GM19240 (cell line): ENCODE measurements around the gene FOXP3.
A peak's percentile ranks its signal among the peaks of the same experiment; 100 is the strongest.

Source experiments
- DNase-seq: peaks from one replicate; pipeline ENCODE4 v3.0.0; 2011; ENCODE audit warnings: low spot score; ENCODE audit not compliant: insufficient read length

The FOXP3 gene

DNA sequence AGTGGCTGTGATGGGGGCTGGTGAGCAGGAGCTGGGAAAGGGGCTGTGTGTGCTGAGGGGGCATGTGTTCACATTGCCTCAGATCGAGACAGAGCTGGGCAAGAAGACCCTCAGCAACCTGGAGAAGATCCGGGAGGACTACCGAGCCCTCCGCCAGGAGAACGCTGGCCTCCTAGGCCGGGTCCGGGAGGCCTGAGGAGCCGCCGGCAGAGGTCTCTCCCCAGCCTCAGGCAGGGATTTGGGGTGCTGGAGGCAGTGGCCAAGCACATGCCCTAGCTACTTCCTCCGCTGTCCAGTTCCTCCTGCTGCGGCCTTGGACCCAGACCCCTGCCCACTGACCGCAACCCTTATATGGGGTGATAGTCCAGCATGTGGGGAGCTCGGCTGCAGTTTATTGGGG is 14.4 kb downstream of the FOXP3 start:
- DNase-seq = no peak

DNA sequence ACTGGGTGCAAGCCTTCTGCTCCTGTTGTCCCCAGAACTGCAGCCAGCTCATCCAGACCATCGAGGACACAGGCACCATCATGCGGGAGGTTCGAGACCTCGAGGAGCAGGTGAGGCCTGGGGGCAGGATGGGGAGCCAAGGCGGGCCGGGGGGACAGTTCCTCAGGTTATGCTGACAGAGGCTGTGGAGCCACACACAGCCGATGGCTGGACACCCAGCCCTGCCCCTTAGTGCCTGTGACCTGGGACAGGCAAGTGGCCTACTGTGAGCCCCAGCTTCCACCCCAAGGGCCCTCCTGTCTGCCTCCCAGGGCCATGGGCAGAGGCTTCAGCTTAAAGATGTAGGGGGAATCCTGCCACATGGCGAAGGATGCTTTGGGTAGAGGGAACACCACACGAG is 14.9 kb downstream of the FOXP3 start:
- DNase-seq = no peak

DNA sequence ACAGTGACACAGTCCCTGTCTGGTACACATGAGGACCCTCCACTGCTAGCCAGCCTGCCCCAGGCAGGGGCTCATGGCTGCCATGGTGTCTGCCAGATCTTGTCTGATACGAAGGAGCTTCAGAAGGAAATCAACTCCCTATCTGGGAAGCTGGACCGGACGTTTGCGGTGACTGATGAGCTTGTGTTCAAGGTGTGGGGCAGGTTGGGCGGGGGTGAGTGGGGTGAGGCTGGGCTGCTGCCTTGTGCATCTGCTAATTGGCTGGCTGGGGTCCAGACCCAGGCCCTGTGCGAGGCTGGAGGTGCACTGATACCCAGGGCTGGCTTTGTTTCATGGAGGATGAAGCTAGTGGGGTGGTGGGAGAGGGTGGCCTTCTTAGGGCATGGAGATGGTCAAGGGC is 15.4 kb downstream of the FOXP3 start:
- DNase-seq = no peak

DNA sequence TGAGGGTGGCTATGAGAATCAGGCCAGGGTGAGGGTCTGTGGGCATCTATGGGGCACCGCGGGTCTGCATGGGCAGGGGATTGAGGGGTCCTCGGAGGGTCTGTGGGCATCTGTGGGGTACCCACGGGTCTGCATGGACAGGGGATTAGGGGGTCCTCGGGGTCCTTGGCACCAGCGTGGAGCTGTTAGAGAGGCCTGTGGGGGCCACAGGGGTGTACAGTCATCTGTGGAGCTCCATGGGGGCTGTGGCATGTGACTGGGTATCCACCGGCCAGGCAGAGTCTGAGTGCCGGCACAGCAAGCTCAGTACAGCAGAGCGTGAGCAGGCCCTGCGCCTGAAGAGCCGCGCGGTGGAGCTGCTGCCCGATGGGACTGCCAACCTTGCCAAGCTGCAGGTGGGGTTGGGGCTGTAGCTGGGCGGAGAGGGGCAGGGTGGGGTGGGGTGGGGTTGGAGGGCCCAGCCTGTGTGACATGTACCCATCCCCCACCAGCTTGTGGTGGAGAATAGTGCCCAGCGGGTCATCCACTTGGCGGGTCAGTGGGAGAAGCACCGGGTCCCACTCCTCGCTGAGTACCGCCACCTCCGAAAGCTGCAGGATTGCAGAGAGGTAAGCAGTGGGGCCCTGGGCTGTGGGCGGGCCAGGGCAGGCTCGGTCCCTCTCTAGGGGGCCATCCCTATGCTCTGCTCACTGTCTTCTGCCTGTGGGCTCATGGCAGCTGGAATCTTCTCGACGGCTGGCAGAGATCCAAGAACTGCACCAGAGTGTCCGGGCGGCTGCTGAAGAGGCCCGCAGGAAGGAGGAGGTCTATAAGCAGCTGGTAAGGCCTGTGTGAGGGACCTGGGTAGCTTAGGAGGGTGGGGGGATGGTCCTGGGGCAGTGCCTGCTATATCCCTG is 16.3 kb downstream of the FOXP3 start:
- DNase-seq = no peak

DNA sequence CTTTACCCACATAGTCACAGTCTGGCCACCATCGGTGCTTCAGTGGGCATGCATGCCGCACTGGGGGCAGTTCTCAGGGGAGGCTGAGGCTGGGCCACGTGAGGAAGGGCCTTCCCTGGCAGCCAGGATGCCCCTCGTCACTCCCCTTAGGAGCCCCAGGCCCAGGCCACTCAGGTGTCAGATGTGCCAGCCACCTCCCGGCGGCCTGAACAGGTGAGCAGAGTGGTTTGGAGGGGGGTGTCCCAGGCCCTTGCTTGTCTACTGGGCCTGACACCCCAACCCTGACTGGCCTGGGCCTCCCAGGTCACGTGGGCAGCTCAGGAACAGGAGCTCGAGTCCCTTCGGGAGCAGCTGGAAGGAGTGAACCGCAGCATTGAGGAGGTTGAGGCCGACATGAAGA is 17.2 kb downstream of the FOXP3 start:
- DNase-seq = no peak

DNA sequence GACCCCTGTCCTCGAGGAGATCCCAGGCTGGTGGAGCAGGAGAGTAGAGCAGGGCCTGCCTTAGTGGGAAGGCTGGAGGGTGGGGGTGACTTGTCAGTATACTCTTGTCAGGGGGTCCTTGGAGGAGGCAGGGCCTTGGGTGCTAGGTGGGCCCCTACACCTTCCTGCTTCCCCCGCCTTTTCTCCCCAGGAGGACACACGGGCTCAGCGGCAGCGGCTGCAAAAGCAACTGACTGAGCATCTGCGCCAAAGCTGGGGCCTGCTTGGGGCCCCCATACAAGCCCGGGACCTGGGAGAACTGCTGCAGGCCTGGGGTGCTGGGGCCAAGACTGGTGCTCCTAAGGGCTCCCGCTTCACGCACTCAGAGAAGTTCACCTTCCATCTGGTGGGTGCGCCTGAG is 18.0 kb downstream of the FOXP3 start:
- no peak for DNase-seq

DNA sequence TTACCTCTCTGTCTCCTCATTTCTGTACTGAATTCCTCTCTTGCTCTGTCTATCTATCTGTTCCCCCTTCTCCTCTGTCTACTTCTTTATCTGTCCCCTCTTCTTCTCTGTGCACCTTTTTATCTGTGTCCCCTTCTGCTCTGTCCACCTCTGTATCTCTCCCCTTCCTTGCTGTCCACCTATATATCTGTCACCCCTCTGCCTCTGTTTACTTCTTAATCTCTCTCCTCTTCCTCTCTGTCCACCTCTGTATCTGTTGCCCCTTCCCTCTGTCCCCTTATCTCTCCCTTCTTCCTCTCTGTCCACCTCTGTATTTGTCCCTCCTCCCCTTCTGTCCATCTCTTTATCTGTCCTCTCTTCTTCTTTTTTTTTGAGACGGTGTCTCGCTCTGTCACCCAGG is 20.3 kb downstream of the FOXP3 start:
- DNase-seq = no peak

DNA sequence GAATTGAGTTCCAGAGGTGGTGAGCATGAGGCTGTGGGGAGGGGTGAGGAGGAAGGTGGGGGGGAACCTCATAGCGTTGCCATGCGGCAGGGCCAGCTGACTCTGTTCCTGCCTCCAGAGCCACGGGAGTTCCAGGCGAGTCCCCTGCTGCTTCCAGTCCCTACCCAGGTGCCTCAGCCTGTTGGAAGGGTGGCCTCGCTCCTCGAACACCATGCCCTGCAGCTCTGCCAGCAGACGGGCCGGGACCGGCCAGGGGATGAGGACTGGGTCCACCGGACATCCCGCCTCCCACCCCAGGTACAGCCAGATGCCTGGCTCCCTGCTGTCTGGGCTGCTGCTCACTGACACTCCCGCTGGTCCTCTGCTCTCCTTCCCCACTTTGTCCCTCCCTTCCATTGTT is 21.3 kb downstream of the FOXP3 start:
- DNase-seq = no peak

DNA sequence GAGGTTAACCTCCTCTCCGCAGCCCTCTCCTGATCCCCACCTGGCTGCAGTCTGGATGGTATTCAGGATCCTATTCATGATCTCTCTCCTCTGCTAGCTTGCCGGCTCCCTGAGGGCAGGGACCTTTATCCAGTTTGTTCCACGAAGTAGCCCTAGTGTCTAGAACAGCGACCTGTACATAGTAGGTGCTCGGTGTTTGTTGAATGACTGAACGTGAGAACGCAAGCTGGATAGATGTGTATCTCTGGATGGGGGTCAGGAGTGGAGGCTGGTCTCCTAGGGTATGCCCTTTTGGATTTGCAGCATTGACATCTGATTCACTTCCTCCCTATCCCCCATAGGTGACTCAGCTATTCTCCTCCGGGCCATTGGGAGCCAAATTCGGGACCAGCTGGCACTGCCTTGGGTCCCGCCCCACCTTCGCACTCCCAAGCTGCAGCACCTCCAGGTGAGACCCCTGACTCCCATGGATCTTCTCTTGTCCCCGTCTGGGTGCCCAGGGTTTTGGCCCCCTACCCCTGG is 21.9 kb downstream of the FOXP3 start:
- no peak for DNase-seq

DNA sequence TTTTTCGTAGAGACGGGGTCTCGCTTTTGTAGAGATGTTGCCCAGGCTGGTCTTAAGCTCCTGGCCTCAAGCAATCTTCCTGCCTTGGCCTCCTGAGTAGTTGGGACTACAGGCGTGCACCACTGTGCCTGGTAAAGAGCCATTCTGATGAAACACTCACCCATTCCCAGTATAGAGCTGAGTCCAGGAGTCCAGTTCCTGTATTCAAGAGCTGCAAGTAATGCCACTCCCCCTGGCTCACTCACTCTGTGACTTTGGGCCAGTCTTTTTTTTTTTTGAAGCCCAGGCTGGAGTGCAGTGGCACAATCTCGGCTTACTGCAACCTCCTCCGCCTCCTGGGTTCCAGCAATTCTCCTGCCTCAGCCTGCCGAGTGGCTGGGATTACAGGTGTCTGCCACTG is 25.8 kb downstream of the FOXP3 start:
- DNase-seq = no peak

DNA sequence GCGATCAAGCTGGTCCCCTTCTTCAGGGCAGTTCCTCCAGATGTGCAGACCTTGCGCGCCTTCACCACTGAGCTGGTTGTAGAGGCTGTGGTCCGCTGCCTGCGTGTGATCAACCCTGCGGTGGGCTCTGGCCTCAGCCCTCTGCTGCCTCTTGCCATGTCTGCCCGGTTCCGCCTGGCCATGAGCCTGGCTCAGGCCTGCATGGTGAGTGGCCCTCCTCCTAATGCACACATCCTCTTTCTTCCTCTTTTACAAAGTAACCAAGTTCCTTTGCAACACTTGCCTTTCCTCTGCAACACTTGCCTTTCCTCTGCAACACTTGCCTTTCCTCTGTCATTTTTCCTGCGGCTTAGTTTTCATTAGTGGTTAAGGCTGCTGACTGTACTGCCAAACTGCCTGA is 27.4 kb downstream of the FOXP3 start:
- no peak for DNase-seq

DNA sequence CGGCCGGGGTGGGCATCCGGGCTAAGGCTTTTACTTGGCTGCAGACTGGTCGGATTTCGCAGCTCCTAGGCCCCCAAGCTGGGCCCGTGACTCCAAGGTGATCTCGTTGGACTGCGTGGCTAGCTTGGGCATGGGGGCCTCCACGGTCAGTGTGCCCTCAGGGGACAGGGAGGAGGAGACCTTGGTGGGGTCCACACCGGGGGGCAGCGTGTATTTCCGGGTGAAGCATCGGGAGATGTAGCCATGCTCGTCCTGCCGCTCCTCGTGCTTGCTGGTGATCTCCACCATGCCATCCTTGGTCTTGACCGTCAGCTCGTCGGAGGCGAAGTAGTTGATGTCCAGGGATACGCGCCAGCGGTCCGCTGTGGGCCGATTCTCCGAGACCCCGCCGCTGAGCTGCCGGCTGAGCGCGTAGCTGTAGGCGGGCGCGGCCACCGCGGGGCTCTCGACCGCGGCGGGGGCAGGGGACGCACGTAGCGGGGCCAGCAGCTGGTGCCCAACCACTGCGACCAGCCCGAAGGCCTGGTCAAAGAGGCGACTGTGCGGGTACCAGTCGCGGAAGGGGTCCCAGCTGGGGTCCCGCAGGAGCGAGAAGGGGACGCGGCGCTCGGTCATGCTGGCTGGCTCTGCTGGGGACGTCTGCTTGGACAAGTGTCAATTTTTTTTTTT is 30.5 kb downstream of the FOXP3 start:
- DNase-seq = no peak

DNA sequence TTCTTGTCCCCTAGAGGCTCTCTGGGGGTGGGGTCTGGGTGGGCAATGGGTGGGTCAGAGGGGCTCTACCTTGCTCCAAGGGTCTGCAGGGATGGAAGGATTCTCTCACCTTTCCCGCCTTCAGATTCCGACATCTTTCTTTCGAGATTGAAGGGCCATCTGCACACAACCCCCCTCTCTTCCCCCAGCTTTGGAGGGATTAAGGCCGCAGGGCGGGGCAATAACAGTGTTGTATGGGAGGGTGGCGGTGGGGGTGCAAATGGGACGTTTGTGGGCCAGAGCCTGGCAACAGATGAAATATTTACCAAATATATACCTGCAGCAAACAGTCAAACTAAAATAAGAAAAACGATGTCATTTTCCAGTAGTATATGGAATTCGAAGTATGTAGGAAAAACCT is 31.3 kb downstream of the FOXP3 start, which contains the start of gene CACNA1F:
TSS of gene CACNA1F (minus strand) at position 165 of the 400 bp plus-strand sequence. CDS start at position 134, 31 bp downstream.
- no peak for DNase-seq

DNA sequence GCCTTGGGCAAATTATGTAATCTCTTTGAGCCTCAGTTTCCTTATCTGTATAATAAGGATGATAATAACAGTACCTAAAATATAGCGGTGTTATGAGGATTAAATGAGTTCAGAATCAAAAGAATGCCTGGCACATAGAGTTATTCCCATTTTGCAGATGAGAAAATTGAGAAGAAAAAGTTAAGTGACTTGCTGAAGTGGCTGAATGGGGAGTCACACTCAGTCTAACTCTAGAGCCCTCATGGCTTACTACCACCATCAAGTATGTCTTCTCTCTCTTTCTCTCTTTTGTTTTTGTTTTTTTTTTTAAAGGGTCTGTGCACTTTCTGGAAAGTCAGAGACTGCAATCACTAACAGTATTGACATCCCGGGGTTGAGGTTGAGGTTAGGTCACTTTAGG is 32.0 kb downstream of the FOXP3 start:
- no peak for DNase-seq

DNA sequence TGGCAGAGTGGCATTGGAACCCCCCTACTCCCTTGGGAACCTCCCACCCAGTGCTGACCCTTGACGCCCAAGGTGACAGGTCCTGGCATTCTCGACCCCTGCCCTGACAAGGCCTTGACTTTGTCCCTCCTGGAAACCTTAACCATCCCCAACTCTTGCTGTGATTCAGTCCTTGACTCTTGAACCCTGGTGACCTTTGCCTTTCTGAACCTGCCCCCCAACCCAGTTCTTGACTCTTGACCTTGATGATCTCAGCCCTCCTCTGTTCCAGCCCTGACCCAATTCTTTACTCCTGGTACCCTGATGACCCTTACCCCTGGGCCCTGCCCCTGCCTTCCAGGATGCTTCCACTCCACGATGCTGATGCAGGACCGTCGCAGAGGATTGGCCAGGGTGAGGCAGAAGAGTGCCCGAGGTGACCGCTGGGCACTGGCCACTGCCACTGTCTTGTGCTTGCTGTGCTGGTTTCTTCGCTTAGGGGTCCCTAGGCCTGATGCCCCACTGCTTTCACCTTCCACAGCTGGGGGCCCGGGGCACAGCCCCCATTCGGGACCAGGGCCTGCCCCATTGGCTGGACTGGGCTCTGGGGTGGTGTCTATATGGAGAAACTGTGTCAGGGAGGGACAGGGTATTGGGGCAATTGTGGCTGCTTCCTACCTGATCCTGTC is 33.0 kb downstream of the FOXP3 start:
- DNase-seq = no peak

DNA sequence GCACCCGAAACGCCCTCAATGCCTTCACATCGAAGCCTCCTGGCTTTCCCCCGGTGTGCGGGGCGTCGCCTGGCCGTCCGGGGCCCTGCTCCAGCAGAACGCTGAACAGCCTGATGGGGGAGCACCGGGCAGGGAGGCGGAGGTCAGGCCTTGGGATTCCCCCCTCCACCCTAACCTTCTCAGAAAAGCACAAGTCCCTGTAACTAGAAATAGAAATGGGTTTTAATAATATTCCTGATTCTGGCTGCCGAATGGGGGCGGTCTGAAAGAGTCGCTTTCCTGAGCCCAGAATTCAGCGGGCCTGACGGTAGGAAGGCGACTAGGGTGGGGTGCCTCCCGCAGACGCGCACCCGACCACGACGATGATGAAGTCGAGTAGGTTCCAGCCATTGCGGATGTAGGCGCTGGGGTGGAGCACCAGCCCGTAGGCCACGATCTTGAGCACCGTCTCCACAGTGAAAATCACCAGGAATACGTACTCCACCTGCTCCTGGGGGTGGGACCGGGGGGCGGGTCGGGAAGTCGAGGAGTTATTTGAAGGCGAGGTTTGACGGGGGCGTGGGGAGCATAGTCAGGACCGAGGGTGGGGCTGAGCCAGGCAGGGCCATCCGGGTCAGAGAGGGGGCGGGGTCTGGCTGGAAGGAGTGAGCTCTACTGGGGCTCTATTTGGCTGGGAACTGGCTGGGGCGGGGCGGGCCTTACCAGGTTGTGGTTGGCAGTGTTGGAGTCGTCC is 33.8 kb downstream of the FOXP3 start:
- peak; percentile 66 for DNase-seq

DNA sequence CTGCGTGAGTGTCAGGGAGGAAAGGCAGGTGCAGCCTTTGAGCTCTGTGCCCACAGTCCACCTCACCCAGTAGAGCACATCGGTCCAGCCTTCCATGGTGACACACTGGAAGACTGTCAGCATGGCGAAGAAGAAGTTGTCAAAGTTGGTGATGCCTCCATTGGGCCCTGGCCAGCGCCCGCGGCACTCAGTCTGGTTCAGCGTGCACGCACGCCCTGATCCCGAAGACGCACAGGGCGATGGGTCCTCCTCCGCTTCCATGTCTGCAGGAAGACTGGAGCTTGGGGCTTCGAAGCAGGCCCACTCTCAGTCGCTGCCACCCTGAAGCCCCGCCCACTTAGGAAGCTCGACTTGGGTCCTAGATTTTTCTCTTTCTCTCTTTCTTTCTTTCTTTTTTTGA is 36.3 kb downstream of the FOXP3 start:
- no peak for DNase-seq

DNA sequence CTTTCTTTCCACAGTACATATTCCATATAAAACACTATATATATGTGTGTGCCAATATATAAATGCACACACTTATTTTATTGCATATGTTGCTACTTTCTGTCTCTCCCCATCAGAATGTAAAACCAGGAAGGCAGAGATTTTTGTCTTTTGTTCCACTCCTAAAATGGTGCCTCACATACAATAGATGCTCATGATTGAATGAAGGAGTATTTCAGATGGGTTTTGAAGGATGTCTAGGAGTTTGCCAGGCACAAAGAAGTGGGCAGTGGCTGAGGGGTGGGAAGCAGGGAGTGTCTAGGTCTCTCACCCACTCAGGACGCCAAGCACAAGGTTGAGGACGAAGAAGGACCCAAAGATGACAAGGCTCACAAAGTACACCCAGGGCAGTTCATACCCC is 36.8 kb downstream of the FOXP3 start:
- no peak for DNase-seq

DNA sequence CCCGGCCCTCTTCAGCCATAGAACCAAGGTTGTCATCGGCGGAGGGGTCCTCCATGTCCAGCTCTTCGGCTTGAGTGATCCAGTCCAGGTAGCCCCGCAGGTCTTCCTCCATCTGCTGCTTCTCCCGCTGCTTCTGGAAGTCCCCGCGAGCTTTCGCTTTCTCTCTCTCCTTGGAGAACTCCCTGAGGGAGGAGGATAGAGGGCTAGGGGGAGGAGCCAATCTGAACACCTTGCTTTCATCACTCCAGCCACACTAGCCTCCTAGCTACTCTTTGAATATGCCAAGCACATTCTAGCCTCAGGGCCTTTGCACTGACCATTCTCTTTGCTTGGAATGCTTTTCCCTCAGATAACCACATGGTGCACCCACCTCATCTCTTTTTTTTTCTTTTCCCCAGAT is 37.6 kb downstream of the FOXP3 start:
- no peak for DNase-seq

DNA sequence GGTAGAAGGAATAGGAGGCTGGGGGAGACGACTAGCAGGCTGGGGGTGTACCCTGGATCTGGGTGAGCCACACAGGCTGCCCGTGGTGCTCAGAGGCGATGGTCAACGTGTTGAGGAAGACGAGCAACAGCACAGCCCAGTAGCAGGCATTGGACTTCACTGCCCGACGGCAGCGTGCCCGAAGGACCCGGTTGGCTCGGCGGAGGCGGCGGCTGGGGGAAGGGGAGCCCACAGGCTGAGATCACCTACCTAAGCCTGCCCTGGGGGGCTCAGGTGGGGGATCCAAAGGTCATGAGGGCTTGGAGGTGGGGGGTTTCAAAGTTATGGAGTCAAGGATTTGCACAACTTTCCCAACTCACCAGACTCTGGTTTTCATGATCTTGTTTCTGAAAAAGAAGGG is 38.7 kb downstream of the FOXP3 start:
- DNase-seq = no peak

DNA sequence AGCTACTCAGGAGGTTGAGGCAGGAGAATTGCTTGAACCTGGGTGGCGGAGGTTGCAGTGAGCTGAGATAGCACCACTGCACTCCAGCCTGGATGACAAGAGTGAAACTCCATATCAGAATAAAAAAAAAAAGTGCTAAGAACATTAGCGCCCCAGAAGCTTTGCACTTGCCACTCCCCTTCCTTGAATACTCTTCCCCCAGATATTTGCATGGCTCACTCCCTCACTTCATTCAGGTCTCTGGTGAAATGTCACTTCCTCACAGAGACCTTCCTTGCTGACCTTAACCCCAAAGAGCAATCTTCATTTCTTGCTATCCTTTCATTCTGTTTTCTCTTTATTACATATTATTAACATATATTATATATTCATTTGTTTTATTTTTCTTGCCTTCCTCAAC is 42.6 kb downstream of the FOXP3 start:
- DNase-seq = no peak
